ENCODE data around the gene RABGAP1L.
A peak's percentile ranks its signal among the peaks of the same experiment; 100 is the strongest.

Gene RABGAP1L

DNA sequence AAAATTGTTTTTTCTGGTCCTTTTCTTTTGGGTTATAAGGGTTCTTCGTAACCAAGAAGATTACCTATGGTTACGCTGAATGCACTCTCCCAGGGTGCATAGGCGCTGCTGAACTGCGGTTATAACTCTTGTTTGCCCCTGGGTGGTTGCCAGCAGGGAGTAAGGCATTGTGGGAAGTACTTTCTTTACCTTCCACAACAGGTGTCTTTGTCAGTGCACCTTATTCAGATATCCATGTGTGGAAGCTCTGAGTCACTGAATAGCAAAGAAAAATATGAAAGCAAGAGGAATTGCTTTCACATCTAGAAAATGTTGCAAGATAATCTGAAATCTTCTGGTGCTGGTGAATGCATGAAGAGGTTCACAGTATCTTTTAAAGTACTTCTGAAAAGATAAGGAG, 716.0 kb downstream of the RABGAP1L start:
- Histone ChIP-seq H3K4me1 (ENCODE audit: low read depth, poor library complexity, severe bottlenecking) (peaks cover 62% of the 10 kb centered on the region), H3K79me2 (ENCODE audit: insufficient read depth, low read depth) (no peaks in the 10 kb centered on the region), H3K36me3 (ENCODE audit: insufficient read depth) (no peaks in the 10 kb centered on the region), H4K20me1 (ENCODE audit: insufficient read depth) (no peaks in the 10 kb centered on the region), H3K27me3 (ENCODE audit: insufficient read depth, low read depth) (no peaks in the 10 kb centered on the region), H3K4me2 (peak overlapping the region; percentile 97), H3K9ac (peak overlapping the region; percentile 30; the same call in 1 of the 2 replicates), H3K4me3 (IDR thresholded peaks at IDR 0.05; ENCODE audit: insufficient read depth, low read depth, low read length) (peak overlapping the region; percentile 76), H2AFZ (ENCODE audit: low read depth) (no peak overlapping the region), H3K27ac (peak overlapping the region; percentile 64)
- no peak for TF ChIP-seq CTCF (conservative IDR thresholded peaks at IDR 0.05; ENCODE audit: low read depth, low read length)

DNA sequence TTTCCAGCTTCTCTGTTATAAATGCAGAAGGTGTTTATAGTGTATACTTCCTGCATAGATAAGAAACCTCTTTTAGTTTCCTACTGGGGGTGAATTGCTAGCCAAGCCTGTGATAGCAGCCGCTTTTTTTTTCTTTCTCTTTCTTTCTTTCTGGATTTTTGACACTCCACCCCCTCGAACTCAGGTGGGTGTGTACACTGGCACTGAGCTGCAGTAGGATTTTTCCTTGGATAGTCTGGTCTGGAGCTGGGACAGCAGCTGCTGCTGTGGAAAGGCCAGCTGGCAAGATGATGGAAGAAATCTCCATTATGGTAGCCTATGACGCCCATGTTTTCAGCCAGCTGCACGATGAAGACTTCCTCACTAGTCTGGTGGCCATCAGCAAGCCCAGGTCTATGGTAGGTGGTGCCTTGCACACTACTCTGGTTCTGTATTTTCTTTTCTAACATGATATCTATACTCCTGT, 717.9 kb downstream of the RABGAP1L start:
- H2AFZ ChIP-seq (ENCODE audit: low read depth) = no peak overlapping the region
- no peak overlapping the region for H3K9ac ChIP-seq
- no peak overlapping the region for H3K4me2 ChIP-seq

GRCh38 chr1:174880171-174880570, 720.9 kb downstream of the RABGAP1L start:
- H3K79me2 ChIP-seq (ENCODE audit: insufficient read depth, low read depth) = no peaks in the 10 kb centered on the region
- H4K20me1 ChIP-seq (ENCODE audit: insufficient read depth) = no peaks in the 10 kb centered on the region
- no peak for TF ChIP-seq CTCF (conservative IDR thresholded peaks at IDR 0.05; ENCODE audit: low read depth, low read length)
- H3K27me3 ChIP-seq (ENCODE audit: insufficient read depth, low read depth) = no peaks in the 10 kb centered on the region
- H2AFZ ChIP-seq (ENCODE audit: low read depth) = no peak overlapping the region
- no peak overlapping the region for H3K4me2 ChIP-seq
- H3K36me3 ChIP-seq (ENCODE audit: insufficient read depth) = no peaks in the 10 kb centered on the region
- H3K4me3 ChIP-seq (IDR thresholded peaks at IDR 0.05; ENCODE audit: insufficient read depth, low read depth, low read length) = no peak overlapping the region
- H3K4me1 ChIP-seq (ENCODE audit: low read depth, poor library complexity, severe bottlenecking) = peaks cover 21% of the 10 kb centered on the region
- no peak overlapping the region for H3K27ac ChIP-seq
- no peak overlapping the region for H3K9ac ChIP-seq

More for the DNA sequence above, 717.9 kb downstream of the RABGAP1L start:
- H4K20me1 ChIP-seq (ENCODE audit: insufficient read depth) = no peaks in the 10 kb centered on the region
- H3K79me2 ChIP-seq (ENCODE audit: insufficient read depth, low read depth) = no peaks in the 10 kb centered on the region
- peaks cover 48% of the 10 kb centered on the region for H3K4me1 ChIP-seq (ENCODE audit: low read depth, poor library complexity, severe bottlenecking)
- TF ChIP-seq CTCF (conservative IDR thresholded peaks at IDR 0.05; ENCODE audit: low read depth, low read length) = no peak
- H3K27me3 ChIP-seq (ENCODE audit: insufficient read depth, low read depth) = no peaks in the 10 kb centered on the region
- H3K4me3 ChIP-seq (IDR thresholded peaks at IDR 0.05; ENCODE audit: insufficient read depth, low read depth, low read length) = no peak overlapping the region
- H3K27ac ChIP-seq = no peak overlapping the region
- H3K36me3 ChIP-seq (ENCODE audit: insufficient read depth) = no peaks in the 10 kb centered on the region

- no peak overlapping the region for H3K27ac ChIP-seq
- H3K4me2 ChIP-seq = no peak overlapping the region
- H3K79me2 ChIP-seq (ENCODE audit: insufficient read depth, low read depth) = no peaks in the 10 kb centered on the region
- H3K9ac ChIP-seq = no peak overlapping the region
- H3K4me1 ChIP-seq (ENCODE audit: low read depth, poor library complexity, severe bottlenecking) = no peaks in the 10 kb centered on the region
- H3K27me3 ChIP-seq (ENCODE audit: insufficient read depth, low read depth) = no peaks in the 10 kb centered on the region
- no peaks in the 10 kb centered on the region for H3K36me3 ChIP-seq (ENCODE audit: insufficient read depth)
- TF ChIP-seq CTCF (conservative IDR thresholded peaks at IDR 0.05; ENCODE audit: low read depth, low read length) = no peak
- H2AFZ ChIP-seq (ENCODE audit: low read depth) = no peak overlapping the region
- H4K20me1 ChIP-seq (ENCODE audit: insufficient read depth) = no peaks in the 10 kb centered on the region
- no peak overlapping the region for H3K4me3 ChIP-seq (IDR thresholded peaks at IDR 0.05; ENCODE audit: insufficient read depth, low read depth, low read length)
Observed at GRCh38 chr1:174883409-174883808, 724.1 kb downstream of the RABGAP1L start.
